GM18502 (cell line): ENCODE data around the gene PRR7.

ENCODE experiments used
- ATAC-seq: cut with Tn5 transposase; IDR thresholded peaks from one replicate; pipeline ENCODE4 v1.9.1; 2021; ENCODE audit warnings: mild to moderate bottlenecking; ENCODE audit not compliant: unreplicated experiment, poor library complexity

The PRR7 gene

DNA sequence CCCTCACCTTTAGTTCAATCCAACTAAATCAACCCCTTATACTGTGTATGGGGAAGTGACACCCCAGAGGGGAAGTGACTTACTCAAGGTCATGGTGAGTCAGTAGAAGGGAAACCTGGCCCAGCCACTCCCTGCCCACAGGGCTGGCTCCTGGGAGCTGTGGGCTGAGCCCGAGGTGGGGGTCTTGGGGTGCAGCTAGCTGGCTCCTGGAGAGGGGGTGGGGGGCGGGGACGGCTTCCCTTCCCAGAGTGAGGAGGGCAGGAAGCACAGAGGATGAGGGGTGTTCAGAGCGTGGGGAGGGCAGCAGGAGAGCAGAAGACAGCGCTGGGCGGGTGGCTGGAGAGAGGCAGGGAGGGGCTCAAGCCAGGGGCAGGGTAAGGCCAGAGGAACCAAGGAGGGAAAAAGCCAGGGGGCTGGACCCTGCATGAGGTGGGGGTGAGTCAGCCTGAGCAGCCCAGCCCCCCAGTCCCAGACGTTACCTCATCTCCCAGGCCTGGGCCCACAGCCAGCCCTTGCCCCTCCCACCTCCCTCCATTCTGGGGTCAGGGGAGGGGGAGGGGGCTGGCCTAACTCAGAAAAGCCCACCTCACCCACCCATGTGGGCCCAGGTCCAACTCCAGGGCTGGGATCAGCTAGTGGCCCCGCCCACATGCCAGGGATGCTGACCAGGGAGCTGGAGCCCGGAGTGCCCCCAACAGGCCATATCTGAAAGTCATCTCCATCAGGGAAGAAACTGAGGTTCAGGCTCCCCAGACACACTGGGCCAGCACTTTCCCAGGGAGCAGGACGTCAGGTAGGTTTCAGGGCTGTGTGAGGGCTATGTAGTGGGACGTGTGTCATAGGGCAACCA, 48.0 kb downstream of the PRR7 start:
- ATAC-seq = no peak

GRCh38 chr5:177495243-177496060, 48.8 kb downstream of the PRR7 start:
- ATAC-seq = no peak

GRCh38 chr5:177496070-177496726, 49.6 kb downstream of the PRR7 start:
- ATAC-seq = no peak

DNA sequence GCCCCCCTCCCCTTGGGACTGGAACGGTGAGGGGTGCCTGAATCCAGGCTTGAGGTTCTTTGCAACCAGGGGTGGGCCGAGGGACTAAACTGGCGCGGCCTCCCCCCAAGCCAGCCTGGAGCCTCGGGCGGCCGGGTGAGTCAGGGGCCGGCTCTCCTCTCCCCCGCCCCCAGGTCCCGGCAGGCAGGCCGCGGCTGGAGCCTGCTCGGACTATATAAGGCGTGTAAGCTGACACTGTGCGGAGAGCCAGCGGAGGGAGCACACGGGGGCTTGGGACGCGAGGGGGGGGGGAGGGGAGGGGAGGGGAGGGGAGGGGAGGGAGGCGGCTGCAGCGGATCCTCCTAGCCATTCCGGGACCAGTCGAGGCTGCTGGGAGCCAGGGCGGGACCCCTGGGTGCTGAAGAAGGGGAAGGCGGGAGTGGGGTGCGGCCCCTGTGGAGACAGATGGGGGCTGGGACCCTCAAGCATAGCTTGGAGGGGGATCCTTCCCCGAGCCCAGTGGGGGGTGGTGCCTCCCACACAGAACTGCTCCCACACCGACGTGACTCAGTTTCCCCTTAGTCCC, 50.2 kb downstream of the PRR7 start:
- no peak for ATAC-seq

- peak; percentile 78 for ATAC-seq
Measured at GRCh38 chr5:177497292-177498012, 50.8 kb downstream of the PRR7 start, which contains the start of gene PDLIM7. Gene PDLIM7, minus strand, starts transcription at chr5:177497604. Its CDS starts 1,092 bp downstream, at chr5:177496512.

GRCh38 chr5:177498013-177498787, 51.6 kb downstream of the PRR7 start:
- ATAC-seq = peak; percentile 12

DNA sequence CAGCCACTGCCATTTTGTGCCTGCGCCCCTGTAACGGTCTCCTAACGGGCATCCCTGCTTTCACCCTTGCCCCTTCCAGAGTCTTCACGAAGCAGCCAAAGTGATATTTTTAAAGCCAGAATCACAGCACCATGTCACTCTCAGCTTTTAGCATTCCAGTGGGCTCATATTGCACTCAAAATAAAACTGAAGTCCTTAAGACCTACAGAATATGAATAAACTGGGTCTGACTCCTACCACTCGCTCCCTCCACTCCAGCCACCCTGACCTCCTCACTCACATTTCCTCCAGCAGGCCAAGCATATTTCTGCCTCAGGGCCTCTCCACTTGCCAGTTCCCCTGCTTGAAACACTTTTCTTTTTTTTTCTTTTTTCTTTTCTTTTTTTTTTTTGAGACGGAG, 53.2 kb downstream of the PRR7 start:
- ATAC-seq = no peak

DNA sequence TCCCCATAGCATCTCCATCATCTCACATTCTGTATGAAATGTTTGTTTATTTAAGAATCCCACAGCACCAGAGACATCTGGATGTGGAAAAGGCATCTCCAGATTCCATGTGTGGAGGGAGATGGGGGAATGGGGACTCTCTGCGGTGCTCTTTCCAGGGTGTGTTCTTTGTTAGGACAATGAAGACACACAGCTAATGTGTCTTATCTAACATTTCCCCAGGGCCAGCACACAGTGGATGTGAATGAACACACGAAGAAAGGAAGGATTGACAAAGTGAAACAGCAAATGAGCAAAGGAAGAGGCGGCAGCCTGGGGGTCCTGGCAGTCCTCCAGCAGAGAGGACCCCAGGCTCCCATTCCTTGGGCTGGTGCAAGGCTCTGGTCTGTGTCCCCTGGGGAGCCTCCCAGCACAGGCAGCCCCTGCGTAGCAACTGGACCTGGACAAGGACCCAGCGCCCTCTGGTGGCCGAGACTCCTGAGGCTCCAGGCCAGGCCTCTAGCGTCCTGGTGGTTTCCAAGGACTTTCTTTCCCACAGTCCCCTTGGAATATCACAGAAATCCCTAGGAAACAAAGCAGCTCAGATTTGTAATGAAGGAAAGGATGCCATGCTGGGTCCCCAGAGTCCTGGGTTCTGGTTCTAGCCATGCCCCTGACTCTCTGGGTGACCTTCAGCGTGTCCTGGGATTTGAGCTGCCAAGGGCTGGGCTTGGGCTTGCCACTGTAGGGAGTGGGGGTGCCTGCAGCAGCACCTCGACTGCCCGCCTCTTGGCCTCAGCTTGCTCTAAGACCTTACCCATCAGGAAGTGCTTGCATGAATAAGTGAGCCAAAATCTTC, 54.3 kb downstream of the PRR7 start:
- ATAC-seq = no peak

- no peak for ATAC-seq
Measured at GRCh38 chr5:177501874-177502678, 55.5 kb downstream of the PRR7 start.

GRCh38 chr5:177502886-177503285, 56.3 kb downstream of the PRR7 start:
- ATAC-seq = no peak

- no peak for ATAC-seq
Measured at GRCh38 chr5:177503351-177504085, 56.9 kb downstream of the PRR7 start.

DNA sequence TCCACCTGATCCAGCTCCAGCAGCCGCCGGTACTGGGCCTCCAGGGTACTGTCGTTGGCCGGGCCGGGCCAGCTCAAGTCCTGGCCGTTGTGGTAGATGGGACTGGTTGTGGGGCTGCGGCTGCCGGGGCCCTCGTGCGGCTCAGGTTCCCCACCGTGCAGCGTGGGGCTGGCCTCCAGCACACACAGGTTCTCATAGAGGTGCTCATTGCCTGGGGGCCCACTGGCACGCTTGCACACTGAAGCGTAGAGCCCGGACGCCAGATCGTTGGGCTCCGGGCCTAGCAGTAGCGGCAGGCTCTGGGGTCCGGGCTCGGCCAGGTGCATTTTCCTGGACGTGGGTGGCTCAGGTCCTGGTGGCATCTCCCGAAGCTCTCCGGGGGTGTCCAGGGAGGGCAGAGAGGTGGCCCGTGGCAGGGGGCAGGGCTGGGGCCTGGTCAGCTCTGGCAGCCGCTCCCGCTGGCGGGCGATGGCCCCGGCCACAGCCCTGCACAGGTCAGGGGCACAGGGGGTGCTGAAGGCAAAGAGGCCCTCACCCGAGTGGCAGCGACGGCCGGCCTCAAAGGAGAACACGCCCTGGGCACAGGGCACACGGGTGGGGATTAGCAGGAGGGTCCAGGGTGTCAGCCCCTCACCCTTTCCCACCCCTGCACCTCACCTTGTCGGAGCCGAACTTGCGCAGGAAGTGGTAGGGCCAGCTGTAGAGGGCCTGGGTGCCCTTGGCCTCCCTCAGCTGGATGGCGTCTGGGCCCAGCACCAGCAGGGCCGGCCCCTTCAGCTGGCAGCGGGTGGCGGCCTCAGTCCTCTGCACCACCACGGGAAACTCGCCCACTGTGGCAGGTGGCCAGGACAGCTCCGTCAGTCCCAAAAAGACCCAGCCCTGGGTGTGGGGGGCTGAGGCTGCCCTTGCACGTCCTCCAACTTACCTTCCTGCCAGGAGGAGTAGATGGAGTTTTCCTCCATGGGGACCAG, 57.8 kb downstream of the PRR7 start:
- ATAC-seq = no peak

- no peak for ATAC-seq
Measured at GRCh38 chr5:177505075-177505474, 58.5 kb downstream of the PRR7 start.
